Loucy (cell line): Measurements from ENCODE around the gene SLC25A11.

ENCODE experiments used
- H2AFZ ChIP-seq: fragments of 200-600 bp; sonication (generic); 2 replicates; pipeline ENCODE4 v1.6.0; 2016; ENCODE audit warnings: antibody characterized with exemption, mild to moderate bottlenecking, low read length, moderate library complexity
- H3F3A ChIP-seq: fragments of 200-600 bp; 2 replicates; pipeline ENCODE4 v1.6.0; 2016; ENCODE audit warnings: antibody characterized with exemption, low read depth, mild to moderate bottlenecking
- H3K27me3 ChIP-seq: fragments of 200-600 bp; sonication (generic); 2 replicates; pipeline ENCODE4 v1.6.1; 2014; ENCODE audit warnings: low read length, mild to moderate bottlenecking; ENCODE audit not compliant: insufficient read depth, poor library complexity, severe bottlenecking
- H3K36me3 ChIP-seq: fragments of 200-600 bp; sonication (generic); 2 replicates; pipeline ENCODE4 v1.6.1; 2016; ENCODE audit warnings: low read length; ENCODE audit not compliant: insufficient read depth
- H3K4me1 ChIP-seq: fragments of 200-600 bp; sonication (generic); 2 replicates; pipeline ENCODE4 v1.5.1; 2014; ENCODE audit warnings: low read length, mild to moderate bottlenecking; ENCODE audit not compliant: insufficient read depth, poor library complexity, severe bottlenecking
- H3K4me2 ChIP-seq: fragments of 200-600 bp; sonication (generic); 2 replicates; pipeline ENCODE4 v1.6.0; 2014; ENCODE audit warnings: antibody characterized with exemption, low read length, low read depth, mild to moderate bottlenecking; ENCODE audit not compliant: poor library complexity, severe bottlenecking
- H3K4me3 ChIP-seq: fragments of 200-600 bp; sonication (generic); 2 replicates; pipeline ENCODE4 v1.5.1; 2014; ENCODE audit warnings: low read length, mild to moderate bottlenecking, mixed read lengths; ENCODE audit not compliant: poor library complexity, severe bottlenecking
- H3K79me2 ChIP-seq: fragments of 200-600 bp; sonication (generic); 2 replicates; pipeline ENCODE4 v1.6.1; 2014; ENCODE audit warnings: low read length; ENCODE audit not compliant: insufficient read depth
- H3K9ac ChIP-seq: fragments of 200-600 bp; sonication (generic); 2 replicates; pipeline ENCODE4 v1.6.0; 2014; ENCODE audit warnings: mild to moderate bottlenecking, low read depth, low read length, moderate library complexity; ENCODE audit not compliant: poor library complexity, severe bottlenecking
- H3K9me2 ChIP-seq: fragments of 200-600 bp; sonication (generic); replicated peaks from 2 replicates; pipeline ENCODE4 v1.6.1; 2016; ENCODE audit warnings: low read depth, low read length, mixed read lengths
- H3K9me3 ChIP-seq: fragments of 200-600 bp; sonication (generic); 2 replicates; pipeline ENCODE4 v1.6.1; 2014; ENCODE audit warnings: mild to moderate bottlenecking, antibody characterized with exemption, low read length, low read depth; ENCODE audit not compliant: insufficient read depth
- H4K20me1 ChIP-seq: fragments of 200-600 bp; sonication (generic); 2 replicates; pipeline ENCODE4 v1.6.0; 2014; ENCODE audit warnings: antibody characterized with exemption, low read length, mild to moderate bottlenecking; ENCODE audit not compliant: insufficient read depth, poor library complexity, severe bottlenecking
- EZH2phosphoT487 ChIP-seq: fragments of 200-600 bp; IDR thresholded peaks from 2 replicates; pipeline ENCODE4 v1.6.1; 2018; ENCODE audit warnings: antibody characterized with exemption, mild to moderate bottlenecking, moderate library complexity, borderline replicate concordance
- TF ChIP-seq, protein P1 (sequence below): fragments of 200-600 bp; sonication (generic); conservative IDR thresholded peaks from 2 replicates; pipeline ENCODE4 v1.5.1; 2014; ENCODE audit warnings: mild to moderate bottlenecking, antibody characterized with exemption, low read length

The SLC25A11 gene

DNA sequence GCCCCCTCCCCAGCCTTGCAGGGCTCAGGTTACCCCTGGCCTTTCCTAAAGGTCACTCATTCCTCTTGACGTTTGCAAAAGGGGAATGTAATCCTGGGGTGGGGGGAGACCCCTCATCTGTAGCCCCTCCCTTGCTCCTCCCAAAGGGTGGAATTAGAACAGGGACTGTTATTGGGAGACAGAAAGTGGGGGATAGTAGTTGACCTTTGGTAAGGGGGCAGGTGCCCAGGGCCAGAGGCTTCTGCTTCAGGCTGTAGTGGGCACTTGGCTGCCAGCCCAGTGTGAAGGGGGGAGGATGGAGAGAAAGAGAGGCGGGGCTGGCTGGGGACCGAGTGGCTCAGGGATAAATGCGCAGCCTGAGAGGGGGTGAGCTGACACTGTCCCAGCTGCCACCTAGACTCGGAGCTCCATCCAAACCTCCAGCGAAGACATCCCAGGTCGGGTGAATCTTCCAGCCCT is 10.9 kb upstream of the SLC25A11 start, which contains the start of gene ENO3:
Gene ENO3, plus strand, starts transcription at position 374 of the 459 bp plus-strand sequence. CDS start 711 bp downstream, outside the sequence.
- Histone ChIP-seq H4K20me1 (peaks cover 24% of the 10 kb centered on the region), H3K36me3 (peaks cover 16% of the 10 kb centered on the region), H3K79me2 (peaks cover 44% of the 10 kb centered on the region), H3K9ac (peak within 1 kb of the TSS; percentile 99), H3K4me2 (peak within 1 kb of the TSS; percentile 91), H3K9me3 (no peaks in the 10 kb centered on the region), H3F3A (peaks cover 24% of the 10 kb centered on the region), H3K4me3 (peak within 1 kb of the TSS; percentile 90), H3K4me1 (peaks cover 20% of the 10 kb centered on the region), H3K9me2 (no peaks in the 10 kb centered on the region), H2AFZ (no peak within 1 kb of the TSS), H3K27me3 (peaks cover 14% of the 10 kb centered on the region)
- no peak for TF ChIP-seq EZH2phosphoT487
- TF ChIP-seq, protein P1, sequence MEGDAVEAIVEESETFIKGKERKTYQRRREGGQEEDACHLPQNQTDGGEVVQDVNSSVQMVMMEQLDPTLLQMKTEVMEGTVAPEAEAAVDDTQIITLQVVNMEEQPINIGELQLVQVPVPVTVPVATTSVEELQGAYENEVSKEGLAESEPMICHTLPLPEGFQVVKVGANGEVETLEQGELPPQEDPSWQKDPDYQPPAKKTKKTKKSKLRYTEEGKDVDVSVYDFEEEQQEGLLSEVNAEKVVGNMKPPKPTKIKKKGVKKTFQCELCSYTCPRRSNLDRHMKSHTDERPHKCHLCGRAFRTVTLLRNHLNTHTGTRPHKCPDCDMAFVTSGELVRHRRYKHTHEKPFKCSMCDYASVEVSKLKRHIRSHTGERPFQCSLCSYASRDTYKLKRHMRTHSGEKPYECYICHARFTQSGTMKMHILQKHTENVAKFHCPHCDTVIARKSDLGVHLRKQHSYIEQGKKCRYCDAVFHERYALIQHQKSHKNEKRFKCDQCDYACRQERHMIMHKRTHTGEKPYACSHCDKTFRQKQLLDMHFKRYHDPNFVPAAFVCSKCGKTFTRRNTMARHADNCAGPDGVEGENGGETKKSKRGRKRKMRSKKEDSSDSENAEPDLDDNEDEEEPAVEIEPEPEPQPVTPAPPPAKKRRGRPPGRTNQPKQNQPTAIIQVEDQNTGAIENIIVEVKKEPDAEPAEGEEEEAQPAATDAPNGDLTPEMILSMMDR = no peak

DNA sequence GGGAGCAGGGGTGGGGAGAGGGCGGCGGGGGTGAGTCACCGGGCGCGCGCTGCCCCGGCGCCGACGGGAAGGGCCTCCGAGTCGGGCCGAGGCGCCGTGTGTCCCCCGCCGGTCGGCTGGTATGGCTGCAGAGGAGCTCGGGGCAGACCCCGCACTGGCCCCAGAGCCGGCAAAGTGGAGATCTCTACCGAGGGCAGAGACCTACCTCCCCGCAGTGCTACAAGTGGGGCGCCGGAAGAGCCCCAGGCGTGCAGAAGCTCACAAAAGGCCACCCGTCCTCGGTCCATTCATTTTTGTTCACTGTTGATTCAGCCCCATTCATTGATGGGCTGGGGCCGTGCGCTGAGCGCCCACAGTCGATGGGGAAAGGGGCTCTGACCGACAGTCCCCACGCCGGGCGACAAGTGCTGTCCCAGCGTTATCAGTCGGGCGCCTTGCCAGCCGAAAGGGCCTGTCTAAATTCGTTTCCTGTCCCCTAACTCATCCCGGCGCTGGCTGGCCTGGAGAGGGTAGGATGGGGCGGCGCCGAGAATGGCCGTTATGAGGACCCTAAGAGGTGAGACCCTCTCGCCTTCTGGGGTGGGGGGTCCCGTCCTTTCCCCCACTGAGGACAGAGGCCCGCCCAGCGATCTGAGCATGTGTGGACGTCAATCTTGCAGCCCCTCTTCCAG is 10.4 kb upstream of the SLC25A11 start:
- peak overlapping the region; percentile 90 for H3K4me3 ChIP-seq
- peaks cover 22% of the 10 kb centered on the region for H3K36me3 ChIP-seq
- peaks cover 28% of the 10 kb centered on the region for H3F3A ChIP-seq
- H3K4me2 ChIP-seq = peak overlapping the region; percentile 91
- peaks cover 50% of the 10 kb centered on the region for H3K79me2 ChIP-seq
- H3K4me1 ChIP-seq = peaks cover 26% of the 10 kb centered on the region
- no peaks in the 10 kb centered on the region for H3K9me3 ChIP-seq
- H3K27me3 ChIP-seq = peaks cover 14% of the 10 kb centered on the region
- H4K20me1 ChIP-seq = peaks cover 30% of the 10 kb centered on the region
- H3K9ac ChIP-seq = peak overlapping the region; percentile 99
- TF ChIP-seq, protein P1 = no peak
- no peak for TF ChIP-seq EZH2phosphoT487
- H3K9me2 ChIP-seq = no peaks in the 10 kb centered on the region
- no peak overlapping the region for H2AFZ ChIP-seq

DNA sequence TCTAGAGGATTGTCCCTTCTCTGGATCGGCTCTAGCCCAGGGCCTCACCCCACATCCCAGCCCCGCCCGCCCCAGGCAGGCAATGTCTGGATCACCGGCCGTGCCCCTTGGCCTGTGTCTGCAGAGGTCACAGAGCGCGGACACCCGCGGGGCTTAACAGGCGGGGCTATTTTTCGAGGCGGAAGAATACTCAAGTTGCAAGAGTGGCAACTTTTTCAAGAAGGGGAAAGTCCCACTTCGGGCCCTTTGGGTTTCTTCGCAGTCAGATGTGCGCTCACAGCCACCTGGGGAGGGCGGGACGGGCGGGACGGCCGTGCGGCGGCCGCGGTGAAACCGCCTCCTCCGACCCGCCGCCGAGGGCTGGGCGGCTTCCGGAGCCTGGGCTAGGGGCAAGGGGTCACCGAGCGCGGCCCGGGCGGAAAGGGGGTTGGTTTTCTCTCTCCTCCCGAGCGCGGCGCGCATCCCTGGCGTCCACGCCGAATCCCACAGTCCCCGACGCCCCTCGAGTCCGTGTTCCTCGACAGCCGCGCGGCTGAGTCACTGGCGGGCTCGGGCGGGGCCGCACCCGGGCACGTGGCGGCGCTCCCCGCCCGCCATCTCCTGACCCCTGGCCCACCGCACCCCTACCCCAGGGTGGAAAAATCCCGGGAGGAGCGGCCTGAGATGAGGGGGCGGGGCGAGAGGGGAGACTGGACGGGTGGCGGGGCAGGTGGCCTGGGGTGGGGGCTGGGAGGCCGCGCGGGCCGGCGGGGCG is 9.7 kb upstream of the SLC25A11 start:
- H3K9me2 ChIP-seq = no peaks in the 10 kb centered on the region
- peaks cover 37% of the 10 kb centered on the region for H4K20me1 ChIP-seq
- H3K9ac ChIP-seq = peak overlapping the region; percentile 99
- H3K4me1 ChIP-seq = peaks cover 33% of the 10 kb centered on the region
- H3F3A ChIP-seq = peaks cover 35% of the 10 kb centered on the region
- peaks cover 14% of the 10 kb centered on the region for H3K27me3 ChIP-seq
- peak overlapping the region; percentile 91 for H3K4me2 ChIP-seq
- H3K4me3 ChIP-seq = peak overlapping the region; percentile 90
- TF ChIP-seq EZH2phosphoT487 = no peak
- TF ChIP-seq, protein P1 = no peak
- H3K9me3 ChIP-seq = no peaks in the 10 kb centered on the region
- H3K79me2 ChIP-seq = peaks cover 57% of the 10 kb centered on the region
- peak overlapping the region; percentile 84 for H2AFZ ChIP-seq
- peaks cover 29% of the 10 kb centered on the region for H3K36me3 ChIP-seq
